ENCODE results near the gene OOSP4A.

The OOSP4A gene

DNA sequence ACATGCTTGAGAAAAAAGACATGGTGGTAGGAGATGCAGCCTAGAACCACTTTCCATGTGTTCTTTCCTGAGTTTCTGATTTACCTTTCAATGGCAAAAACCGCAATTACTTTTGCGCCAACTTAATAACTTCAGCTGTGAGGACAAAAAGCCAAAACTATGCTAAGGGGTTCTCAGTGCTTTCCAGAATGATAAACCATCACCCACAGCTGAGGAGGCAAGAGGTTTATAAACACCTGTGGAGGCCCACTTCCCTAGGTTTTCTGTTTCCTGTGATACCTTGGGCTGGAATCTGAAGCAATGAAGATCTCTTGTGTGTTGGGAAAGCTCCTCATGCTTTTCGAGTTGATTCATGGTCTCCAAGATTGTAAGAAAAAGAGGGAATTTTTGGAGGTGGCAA is at the start of gene OOSP4A:
Gene OOSP4A, plus strand, starts transcription at position 301 of the 400 bp plus-strand sequence. Its CDS starts 0 bp downstream, at position 301.
- no peak for DNase-seq

DNA sequence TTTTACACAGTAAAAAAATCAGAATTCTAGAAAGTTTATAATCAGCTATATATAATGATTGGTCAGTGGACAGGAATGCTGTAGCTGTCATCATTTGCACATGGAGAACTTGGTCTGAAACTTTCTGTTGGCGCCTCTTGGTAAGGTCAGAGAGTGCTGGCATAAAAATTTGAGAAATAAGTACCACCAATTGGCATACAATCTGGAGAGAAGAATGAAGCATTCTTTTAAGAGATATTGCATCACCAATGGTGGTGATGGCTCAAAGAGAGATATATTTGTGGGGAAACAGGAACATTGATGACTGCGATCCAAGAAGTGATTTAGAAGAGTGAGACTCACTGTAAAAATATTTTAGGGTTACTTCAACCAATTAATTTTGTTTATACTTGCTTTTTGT is 45.4 kb upstream of the OOSP4A start:
- DNase-seq = no peak

DNA sequence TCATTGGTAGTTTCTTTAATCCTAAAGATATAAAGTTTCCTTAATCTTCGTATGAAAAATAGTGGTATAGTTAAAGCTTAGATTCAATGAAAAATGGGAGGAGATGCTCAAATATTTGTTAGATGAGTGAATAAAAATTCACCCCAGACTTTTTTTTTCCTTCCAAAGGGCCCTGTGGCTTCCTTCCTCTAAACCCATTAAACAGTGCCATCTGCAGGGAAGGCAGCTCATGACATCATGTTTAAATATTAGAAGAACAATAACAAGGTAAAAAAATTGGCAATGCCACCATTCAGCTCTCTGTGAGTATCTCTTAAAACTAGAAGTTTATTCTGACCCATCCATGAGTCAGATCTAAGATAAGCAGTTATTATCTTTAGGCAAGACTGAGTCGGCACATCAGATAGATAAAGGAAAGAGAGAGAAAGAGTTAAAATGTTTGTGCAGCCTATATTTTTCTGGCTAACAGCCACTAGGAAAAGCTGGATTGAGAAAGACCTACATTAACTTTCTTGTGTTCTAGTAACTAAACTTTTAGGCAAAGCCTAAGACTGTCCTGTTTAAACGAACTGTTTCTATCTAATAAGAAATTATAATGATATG is 44.7 kb upstream of the OOSP4A start:
- peak; percentile 47 for DNase-seq

DNA sequence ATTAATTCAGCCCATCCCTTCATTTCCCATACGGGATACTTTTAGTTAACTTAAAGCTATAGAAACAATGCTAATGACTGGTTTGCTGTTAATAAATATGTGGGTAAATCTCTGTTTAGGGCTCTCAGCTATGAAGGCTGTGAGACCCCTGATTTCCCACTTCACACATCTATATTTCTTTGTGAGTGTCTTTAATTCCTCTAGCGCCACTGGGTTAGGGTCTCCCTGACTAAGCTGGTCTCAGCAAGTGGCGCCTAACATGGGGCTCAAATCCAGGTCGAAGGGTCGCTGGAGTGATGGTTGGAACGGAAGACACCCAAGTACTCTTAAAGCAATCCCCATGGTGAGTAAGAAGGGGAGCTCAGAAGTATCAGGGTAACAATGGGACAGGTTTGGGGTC is 40.0 kb upstream of the OOSP4A start:
- no peak for DNase-seq

DNA sequence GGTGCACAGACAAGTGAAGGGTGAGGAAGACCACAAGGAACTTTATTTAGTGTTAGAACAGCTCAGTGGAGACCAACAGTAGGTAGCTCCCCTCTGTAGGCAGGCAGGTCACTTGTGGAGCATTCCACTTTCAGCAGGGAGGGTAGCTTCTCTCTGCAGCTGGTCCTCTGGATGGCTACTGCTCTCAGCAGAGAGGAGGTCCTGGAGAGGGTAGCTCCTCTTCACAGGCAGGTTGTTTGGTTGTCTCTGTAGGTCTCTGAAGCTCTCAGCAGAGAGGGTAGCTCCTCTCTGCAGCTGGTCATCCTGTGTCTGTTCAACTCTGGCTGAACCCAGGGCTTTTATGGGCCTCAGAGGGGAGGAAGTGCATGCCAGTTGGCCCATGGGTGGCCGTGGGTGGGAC is 32.1 kb upstream of the OOSP4A start:
- no peak for DNase-seq

DNA sequence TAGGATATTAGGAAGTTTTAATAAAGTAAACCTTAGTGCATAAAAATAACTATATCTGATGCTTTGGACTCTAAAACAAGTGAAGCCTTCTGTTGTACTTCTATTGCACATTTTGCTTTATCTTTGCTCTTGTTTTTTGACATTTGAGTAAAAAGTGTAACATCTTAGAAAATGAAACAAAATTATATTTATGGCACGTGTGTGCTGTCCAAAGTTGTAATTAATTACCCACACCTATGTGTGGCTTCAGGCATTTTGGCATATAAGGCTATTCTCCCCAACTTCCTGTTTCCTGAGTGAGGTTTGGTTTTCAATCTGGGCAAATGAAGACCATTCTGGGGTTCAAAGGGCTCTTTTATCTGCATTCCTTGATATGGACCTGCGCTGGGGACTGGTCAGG is 25.7 kb upstream of the OOSP4A start, which contains the start of gene OOSP1:
Gene OOSP1, plus strand, starts transcription at position 301 of the 400 bp plus-strand sequence. Its CDS starts 23 bp downstream, at position 324.
- DNase-seq = no peak

DNA sequence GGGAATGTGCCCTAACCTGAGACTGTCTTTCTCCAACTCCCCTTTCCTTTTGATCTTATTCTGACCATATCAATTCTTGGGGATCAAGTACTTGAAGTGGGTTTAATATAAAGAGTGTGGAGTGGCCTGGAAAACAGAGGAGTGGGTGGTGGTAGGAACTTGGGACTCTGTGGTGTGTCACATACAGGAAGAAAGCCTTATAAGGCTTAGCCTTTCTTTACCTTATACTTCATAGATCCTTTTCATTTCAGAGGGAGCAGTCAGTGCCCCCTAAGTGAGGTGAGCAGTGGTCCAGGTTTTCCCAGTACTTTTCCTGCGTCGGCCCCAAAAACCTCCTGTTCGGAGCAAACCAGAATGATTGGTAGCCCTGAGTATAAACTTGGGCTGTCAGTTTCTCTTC is 25.1 kb upstream of the OOSP4A start:
- DNase-seq = no peak

DNA sequence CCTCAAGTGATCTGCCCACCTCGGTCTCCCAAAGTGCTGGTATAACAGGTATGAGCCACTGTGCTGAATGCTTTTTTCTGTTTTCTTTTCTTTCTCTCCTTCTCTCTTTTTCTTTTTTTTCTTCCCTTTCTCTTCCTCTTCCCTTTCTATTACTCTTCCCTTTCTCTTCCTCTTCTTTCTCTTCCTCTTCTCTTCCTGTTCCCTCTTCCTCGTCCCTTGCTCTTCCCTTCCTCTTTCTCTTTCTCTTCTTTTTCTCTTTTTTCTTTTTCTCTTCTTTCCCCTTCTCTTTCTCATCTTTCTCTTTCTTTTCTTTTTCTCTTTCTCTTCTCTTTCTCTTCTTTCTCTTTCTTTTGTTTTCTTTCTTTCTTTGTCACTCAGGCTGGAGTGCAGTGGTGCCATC is 24.4 kb upstream of the OOSP4A start:
- no peak for DNase-seq

DNA sequence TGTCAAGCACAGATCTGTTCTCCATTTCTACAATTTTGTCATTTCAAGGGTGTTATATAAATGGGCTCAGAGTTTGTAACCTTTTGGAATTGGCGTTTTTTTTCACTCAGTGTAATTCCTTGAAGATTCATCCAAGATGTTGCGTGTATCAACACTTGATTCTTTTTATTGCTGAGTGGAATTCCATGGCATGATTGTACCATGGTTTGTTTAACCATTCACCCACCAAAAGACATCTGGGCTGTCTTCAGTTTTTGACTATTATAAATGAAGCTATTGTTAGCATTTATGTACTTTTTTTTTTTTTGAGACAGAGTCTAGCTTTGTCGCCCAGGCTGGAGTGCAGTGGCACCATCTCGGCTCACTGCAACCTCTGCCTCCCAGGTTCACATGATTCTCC is 22.7 kb upstream of the OOSP4A start:
- no peak for DNase-seq

DNA sequence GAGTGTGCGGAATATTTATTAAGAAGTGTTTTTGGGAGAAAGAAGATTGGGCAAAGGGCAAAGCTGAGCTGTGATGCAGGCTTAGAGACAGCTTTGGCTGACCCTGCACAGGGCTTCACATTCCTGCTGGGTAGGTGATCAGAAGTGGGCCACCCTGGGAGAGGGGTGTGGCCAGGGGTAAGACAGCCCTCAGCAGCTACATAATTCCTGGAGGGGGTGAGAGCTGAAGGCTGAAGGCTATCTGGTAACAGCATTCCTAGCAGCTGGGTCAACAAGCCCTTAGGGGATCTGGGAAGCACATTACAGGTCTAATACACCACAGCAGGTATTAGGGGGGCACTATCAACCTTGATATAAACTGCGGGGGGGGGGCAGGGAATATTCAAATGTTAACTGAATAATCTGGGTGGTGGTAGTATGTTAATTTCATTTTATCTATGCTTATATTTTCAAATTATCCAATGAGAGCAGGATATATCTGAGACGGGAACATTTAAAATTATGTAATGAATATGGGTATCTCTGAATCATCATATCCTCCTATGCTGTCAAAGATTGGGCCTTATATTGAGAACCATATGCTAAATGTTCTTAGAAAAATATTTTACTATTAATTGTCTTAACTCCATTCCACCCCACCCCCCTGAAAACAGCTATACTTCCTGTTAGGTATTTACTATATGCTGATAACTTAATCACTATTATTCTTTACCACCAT is 19.7 kb upstream of the OOSP4A start:
- no peak for DNase-seq

DNA sequence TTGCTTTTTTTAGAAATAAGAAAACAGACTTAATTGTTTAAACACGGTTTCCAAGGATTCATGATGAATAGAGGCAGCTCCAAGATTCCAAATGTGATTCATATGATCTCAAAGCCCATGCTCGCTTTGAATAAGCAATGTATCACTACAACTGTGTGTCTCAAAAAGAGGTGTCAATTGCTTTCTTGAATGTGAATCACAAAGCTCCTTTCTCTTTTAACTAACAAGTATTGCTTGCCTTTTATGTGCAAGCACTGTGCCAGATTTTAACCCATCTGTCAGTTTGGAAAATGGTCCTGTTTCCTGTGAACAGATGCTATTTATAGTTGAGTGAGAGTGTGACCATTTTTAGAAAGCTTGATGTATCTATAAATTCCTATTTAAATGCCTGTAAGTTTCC is 19.1 kb upstream of the OOSP4A start:
- no peak for DNase-seq

DNA sequence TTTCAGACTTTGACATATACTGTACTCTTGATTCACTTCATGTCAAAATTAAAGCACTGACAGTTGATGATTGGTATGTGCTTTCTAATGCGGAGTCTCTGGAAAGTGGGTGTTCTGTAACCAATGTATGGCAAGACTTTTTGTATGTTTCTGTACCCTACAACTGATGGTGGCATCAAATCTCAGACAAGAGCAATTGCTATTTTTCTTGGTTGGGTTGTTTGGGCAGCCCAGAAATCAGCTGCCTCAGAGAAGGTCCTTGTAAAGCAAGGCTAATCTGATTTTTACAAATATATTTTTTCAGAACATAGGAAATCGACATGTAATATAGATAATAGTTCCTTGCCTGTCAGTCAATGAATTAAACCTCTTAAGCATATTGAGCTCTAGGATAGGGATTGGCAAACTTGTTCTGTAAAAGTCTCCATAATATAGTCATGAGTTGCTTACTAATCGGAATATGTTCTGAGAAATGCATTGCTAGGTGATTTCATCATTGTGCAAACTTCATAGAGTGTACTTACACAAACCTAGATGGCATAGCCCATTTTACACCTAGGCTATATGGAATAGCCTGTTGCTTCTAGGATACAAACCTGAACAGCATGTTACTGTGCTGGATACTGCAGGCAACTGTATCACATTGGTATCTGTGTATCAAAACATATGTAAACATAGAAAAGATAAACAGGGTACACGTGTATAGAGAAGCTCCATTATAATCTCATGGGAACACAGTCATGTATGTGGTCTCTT is 10.2 kb upstream of the OOSP4A start:
- no peak for DNase-seq

DNA sequence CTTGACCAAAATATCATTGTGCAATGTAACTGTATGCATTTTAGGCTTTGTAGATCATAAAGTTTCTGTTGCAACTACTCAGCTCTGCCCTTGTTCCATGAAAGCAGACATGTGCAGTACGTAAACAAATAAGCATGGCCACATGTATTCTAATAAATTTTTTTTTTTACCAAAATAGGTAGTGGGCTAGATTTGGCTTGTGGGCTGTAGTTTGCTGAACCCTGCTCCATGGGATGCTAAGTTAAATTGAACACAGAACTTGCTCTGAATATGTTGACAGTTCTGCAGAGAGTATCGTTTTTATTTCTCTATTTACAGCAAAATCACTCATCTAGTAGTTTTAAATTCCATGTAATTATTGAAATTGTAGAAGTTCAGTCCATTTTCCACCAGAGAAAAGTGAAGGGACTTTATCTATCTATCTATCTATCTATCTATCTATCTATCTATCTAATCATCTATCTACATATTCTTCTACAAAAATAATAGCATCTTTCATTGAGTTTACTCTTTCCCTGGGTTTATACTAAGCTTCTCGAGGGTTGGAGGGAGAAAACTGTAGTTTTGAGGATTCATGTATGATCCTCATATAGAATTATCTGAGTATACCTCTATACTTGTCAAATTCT is 9.5 kb upstream of the OOSP4A start:
- DNase-seq = no peak

DNA sequence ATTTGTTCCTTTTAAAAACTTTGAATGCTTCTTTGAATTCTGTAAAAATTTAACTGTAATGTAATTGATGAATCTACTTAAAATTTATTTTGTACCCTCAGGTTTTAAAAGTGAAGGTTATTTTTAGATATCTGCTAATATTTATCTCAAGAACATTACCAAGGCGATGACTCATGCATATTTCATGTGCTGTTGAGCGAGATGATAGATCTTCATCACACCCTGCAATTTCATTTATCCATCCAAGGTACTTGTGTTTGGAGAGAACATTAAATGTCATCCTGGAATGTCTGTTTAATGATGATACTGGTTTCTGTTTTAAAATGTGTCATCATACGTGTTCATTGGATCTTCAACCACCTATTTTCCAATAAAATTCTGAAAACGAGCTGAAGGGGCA is 6.7 kb upstream of the OOSP4A start:
- DNase-seq = no peak

DNA sequence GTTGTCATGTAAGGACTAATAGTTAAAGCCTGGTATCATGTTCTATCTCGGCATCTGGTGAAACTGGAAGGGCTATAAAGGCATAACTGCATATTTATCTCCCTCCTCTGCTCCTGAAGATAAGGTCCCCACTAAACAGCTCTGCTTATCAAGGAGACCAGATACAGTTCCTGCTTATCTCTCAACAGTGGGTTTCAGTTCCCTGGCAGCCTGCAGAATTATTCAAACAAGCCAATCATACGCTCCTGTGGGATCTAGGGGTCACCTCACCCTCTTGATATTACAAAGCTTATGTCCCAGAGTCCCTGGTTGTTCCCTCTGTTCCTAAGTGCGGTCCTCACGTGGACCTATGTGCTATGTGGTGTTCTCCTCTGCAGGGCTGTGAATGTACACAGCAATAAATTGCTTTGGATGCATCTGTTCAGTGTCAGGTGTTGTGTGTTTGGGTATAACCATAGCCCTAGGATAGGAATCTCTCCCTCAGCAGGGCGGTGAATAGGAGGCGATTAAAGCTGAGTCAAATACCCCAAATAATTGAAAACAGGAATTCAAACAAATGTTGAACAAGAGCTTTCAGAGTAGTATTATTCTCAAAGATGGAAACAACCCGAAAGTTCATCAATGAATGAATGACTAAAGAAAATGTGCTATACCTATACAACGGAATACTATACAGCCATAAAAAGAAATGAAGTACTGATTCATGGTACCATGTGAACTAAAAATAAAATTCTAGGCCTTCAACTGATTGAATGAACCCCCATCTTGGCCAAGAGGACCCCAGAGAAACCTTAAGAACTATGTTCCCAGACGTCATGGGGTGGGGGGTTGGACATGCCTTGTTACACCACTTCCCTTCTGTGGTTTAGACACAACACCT is 3.1 kb upstream of the OOSP4A start:
- DNase-seq = no peak

DNA sequence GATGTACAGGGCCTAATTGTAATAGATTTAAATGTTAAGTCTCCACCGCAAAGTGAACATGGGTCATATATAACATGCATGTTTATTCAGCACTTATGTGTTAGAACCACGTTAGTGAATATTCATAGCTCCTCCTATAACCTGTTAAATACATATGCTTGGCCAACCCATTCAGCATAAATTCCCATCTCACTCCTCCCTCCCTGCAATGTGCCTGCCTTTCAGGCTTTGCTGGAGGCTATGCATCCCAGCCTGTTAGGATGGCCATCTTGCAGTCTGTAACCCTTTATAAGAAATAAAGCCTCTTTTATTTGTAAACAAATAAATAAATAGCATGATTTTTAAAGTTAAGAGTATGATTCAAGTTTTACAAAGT is 1.7 kb upstream of the OOSP4A start:
- DNase-seq = no peak

DNA sequence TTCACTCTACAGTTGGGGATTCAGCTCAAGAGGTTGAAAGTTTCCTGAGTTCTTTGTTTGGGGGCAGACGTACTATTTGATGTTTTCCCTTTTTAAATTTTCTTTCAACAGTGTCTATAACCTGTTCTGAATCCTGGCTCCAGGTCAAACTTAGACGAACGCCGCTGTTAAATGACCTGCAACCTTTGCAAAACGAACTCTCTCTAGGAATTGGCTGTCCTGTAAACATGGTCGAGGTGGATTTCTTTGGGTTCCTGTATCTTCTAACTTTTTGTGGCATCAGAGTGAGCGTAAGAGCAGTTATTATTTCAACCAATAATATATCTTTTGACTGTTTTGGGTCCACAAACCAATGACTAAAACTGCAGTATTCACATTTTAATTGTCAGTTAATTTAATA is 1.6 kb downstream of the OOSP4A start:
- no peak for DNase-seq

DNA sequence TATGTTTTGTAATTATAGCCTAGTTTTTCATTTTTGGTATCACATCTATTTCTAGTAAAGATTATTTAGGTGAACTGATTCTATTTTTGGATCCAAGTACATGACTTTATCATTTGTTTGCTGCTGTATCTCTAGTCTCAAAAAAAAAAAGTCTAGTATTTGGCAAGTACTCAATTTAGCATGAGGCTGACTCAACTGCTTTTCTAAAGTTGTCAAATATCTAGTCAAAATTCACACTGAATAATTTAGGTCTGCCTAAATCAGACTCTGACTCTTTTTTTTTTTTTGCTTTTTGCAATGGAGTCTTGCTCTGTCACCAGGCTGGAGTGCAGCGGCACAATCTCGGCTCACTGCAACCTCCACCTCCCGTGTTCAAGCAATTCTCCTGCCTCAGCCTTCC is 2.4 kb downstream of the OOSP4A start:
- DNase-seq = no peak

DNA sequence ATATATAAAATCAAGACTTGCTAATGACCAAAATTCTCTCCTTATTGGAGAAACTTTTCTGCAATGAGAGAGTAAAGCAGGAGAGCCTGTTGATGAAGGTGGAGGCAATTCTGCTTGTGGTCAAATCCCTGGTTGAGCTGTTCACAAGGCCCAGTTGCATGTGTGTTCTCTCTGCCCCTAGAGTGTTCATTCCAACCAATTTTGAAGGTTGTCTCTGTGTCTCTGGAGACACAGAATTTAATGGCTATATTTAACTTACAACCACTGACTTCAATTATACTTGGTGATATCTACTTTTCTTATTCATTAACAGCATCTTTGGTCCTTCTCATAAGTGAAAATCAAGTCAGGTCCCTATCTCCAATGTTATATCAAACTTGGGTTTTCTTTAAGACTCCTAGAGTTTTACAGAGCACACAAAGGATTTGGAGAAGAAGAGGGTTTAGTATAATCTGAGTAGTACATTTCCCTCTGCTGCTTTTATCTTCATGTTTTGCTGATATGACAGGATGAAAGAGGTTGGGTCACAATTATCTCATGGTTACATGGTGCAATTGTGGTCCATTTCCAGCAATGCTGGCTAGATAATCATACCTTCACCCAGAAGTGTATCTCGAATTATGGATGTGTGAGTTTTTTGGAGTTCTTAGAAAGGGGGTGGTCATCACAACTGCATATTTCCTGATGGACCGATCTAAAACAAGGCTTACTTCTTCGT is 4.0 kb downstream of the OOSP4A start:
- DNase-seq = no peak

DNA sequence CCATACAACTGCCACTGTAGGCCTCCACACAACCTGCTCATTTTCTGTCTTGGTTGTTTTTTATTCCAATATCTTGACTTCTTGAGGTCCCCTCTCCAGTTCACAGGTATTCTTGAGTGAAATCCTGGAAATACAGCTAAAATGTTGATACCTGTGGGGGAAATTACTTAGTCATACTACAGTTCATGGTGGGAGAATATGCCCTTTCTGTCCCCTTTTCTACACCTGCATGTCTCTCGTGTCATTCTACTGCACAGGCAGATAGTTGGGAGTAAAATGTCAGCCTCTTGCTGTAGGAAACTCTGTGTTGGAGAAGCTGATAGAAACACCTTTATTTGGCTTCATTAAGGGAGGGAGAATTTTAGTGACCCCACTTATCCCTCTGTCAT is 4.6 kb downstream of the OOSP4A start:
- DNase-seq = no peak

DNA sequence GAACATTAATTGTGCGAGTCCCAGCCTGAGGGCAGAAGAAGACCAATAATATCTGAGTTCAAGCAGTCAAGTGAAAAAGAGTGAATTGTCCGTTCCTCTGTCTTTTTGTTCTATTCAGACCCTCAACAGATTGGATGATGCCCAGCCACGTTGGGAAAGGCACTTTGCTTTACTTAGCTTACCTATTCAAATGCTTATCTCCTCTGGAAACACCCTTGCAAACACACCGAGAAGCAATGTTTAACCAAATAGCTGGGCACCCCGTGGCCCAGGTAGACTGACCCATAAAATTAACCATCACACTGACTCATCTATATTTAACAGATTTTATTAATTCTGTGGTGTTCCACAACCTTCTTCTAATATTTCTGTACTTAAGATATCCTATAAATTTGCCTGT is 9.3 kb downstream of the OOSP4A start:
- DNase-seq = no peak

Measured in activated CD4-positive, alpha-beta T cell treated with anti-CD3 and anti-CD28 coated beads, Interleukin-10, Interleukin-2, amounts not matched to agents 100 ng/mL and 50 ng/mL, durations not matched to agents 16 hours and 8 hours (primary cell).